Thymus (tissue), 14 donors: ENCODE results near the gene NBEAL1. TPM values are rescaled to one million over a fixed set of nuclear protein-coding genes. Genes with fewer than 3 reads are reported as not detected.
"Not testable (repeated sequence)": the region's sequence is repeated elsewhere in the genome, so short reads cannot be mapped to it uniquely, and the experiment has no call there.

ENCODE experiments used
- DNase-seq, 9 donors: peaks; one replicate each; pipeline ENCODE4 v3.0.0-alpha.2; 2013; ENCODE audit warnings: low spot score in 9 of 9, low read depth in 6 of 9, missing footprints in 1 of 9
- H3K27ac ChIP-seq, 2 donors: one replicate each; pipeline ENCODE4 v1.5.1; 2013; ENCODE audit warnings: control low read depth in 1 of 2, low read depth in 1 of 2, low read length in 1 of 2, mild to moderate bottlenecking in 1 of 2, moderate library complexity in 1 of 2
- H3K27me3 ChIP-seq, 2 donors: one replicate each; pipeline ENCODE4 v1.5.1; 2013; ENCODE audit warnings: low read length in 1 of 2; ENCODE audit not compliant: control insufficient read depth in 2 of 2, insufficient read depth in 1 of 2
- H3K36me3 ChIP-seq, 2 donors: one replicate each; pipeline ENCODE4 v1.5.1; 2013; ENCODE audit warnings: low read length in 1 of 2, mild to moderate bottlenecking in 1 of 2, moderate library complexity in 1 of 2; ENCODE audit not compliant: control insufficient read depth in 2 of 2, insufficient read depth in 2 of 2
- H3K4me1 ChIP-seq, 2 donors: one replicate each; pipeline ENCODE4 v1.5.1; 2013; ENCODE audit warnings: low read length in 2 of 2; ENCODE audit not compliant: control insufficient read depth in 2 of 2, insufficient read depth in 2 of 2
- H3K4me3 ChIP-seq, 2 donors: one replicate each; pipeline ENCODE4 v1.5.1; 2013; ENCODE audit warnings: low read length in 2 of 2, control low read depth in 1 of 2, mild to moderate bottlenecking in 1 of 2
- H3K9me3 ChIP-seq, 2 donors: one replicate each; pipeline ENCODE4 v1.5.1; 2013; ENCODE audit warnings: low read length in 1 of 2, mild to moderate bottlenecking in 1 of 2; ENCODE audit not compliant: control insufficient read depth in 2 of 2, insufficient read depth in 1 of 2
- WGBS: extraction: QIAGEN DNeasy Blood & Tissue Kit; methylation state at CpG from one replicate; pipeline ENCODE4 v1.1.7; 2013; 5-methylcytosine and 5-hydroxymethylcytosine counted together
- long read RNA-seq, 10 donors: transcript quantifications; one replicate each; lab custom pipeline, GENCODE V29; 2026
- polyA plus RNA-seq: library from polyadenylated mRNA; stranded (reverse); fragments of 200-250 nt; gene quantifications from one replicate; pipeline ENCODE4 v1.2.3, GENCODE V29; 2013
- total RNA-seq: library from RNA; stranded (reverse); fragments of 120-200 nt; gene quantifications from one replicate; pipeline ENCODE4 v1.2.4, GENCODE V29; 2013
- donor health status: healthy.

NBEAL1 gene
- total RNA-seq (6.2 TPM), polyA plus RNA-seq (4.4 TPM)
- long read RNA-seq, donor 1 = 0 reads
- long read RNA-seq, donor 2 = 0 reads
- long read RNA-seq, donor 3 = 0 reads
- long read RNA-seq, donor 4 = 0 reads
- long read RNA-seq, donor 5 = 0 reads
- long read RNA-seq, donor 6 = 0 reads
- long read RNA-seq, donor 7 = 0 reads
- long read RNA-seq, donor 8 = 0 reads
- long read RNA-seq, donor 9 = 0 reads
- long read RNA-seq, donor 10 = 0 reads

GRCh38 chr2:203014456-203015199 is at the start of gene NBEAL1:
TSS of gene NBEAL1 (plus strand) at chr2:203014875. CDS start at chr2:203016385, 1,510 bp downstream.
- WGBS = under 1% methylated on average over 59 of the region's 59 CpGs
- peak; percentile 80 to 95 (median 91) for DNase-seq
- Histone ChIP-seq H3K4me3 (peak within 1 kb of the TSS; percentile 70 to 73), H3K9me3 (no peaks in the 10 kb centered on the region), H3K36me3 (no peaks in the 10 kb centered on the region), H3K4me1 (peaks cover 3 to 12% of the 10 kb centered on the region in 2 donors), H3K27ac (peak within 1 kb of the TSS; percentile 75 to 85), H3K27me3 (no peaks in the 10 kb centered on the region)

DNA sequence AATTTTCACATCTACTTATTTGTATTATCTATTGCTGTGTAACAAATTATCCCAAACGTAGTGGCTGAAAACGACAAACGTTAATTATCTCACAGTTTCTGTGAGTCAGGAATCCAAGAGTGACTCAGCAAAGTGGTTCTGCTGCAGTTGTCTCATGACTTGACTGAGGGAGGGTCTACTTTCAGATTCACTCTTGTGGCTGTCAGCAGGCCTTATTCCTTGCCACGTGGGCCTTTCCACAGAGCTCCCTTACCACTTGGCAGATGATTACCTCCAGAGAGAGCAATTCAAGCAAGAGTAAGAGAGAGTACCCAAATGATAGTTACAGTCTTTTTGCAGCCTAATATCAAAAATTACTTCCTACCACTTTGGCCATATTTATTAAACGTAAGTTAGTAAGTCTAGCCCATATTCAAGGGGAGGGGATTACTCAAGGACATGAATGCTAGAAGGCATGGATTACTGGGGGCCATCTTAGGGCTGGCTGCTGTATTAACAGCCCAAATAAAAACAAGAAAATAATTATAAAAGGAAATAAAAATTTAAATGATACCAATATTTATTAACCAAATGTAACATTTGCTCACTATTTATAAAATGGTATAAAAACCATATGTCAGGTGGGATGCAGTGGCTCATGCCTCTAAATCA is 48.7 kb upstream of the NBEAL1 start:
- DNase-seq = peak in 5 of 9 donors; percentile 0 to 35 (median 11)
- H3K4me3 ChIP-seq = no peak overlapping the region
- no peaks in the 10 kb centered on the region for H3K4me1 ChIP-seq
- H3K36me3 ChIP-seq = peaks cover 3 to 6% of the 10 kb centered on the region in 2 donors
- 44% methylated on average over 5 of the region's 5 CpGs for WGBS
- H3K9me3 ChIP-seq = no peaks in the 10 kb centered on the region
- H3K27ac ChIP-seq = no peak overlapping the region
- no peaks in the 10 kb centered on the region for H3K27me3 ChIP-seq

- H3K36me3 ChIP-seq, H3K27ac ChIP-seq, H3K4me1 ChIP-seq, H3K27me3 ChIP-seq, H3K9me3 ChIP-seq, H3K4me3 ChIP-seq, DNase-seq: not testable (repeated sequence)
- 50% methylated on average over 2 of the region's 2 CpGs for WGBS
Observed at GRCh38 chr2:202969404-202969803, 45.3 kb upstream of the NBEAL1 start.

DNA sequence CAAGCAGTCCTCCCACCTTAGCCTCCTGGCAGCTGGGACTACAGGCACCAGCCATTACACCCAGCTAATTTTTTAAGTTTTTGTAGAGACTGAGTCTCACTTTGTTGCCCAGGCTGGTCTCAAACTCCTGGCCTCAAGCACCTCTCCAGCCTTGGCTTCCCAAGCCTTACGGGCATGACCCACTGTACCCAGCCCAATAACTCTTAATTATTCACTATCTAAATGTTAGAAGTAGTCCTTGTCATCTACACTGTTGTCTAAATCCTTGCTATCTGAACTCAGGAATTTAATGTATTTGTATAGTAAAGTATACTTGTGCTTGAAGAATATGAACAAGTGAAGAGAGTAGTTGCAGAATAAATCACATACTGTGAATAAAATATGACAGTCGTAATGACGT is 37.9 kb upstream of the NBEAL1 start:
- H3K27ac ChIP-seq = no peak overlapping the region
- no peaks in the 10 kb centered on the region for H3K4me1 ChIP-seq
- WGBS = 98% methylated on average over 3 of the region's 3 CpGs
- no peak overlapping the region for H3K4me3 ChIP-seq
- no peaks in the 10 kb centered on the region for H3K27me3 ChIP-seq
- H3K9me3 ChIP-seq = no peaks in the 10 kb centered on the region
- H3K36me3 ChIP-seq = peaks cover 0 to 3% of the 10 kb centered on the region in 2 donors
- DNase-seq = no peak

- H3K27ac ChIP-seq = no peak overlapping the region
- 97% methylated on average over 3 of the region's 3 CpGs for WGBS
- no peaks in the 10 kb centered on the region for H3K4me1 ChIP-seq
- no peak for DNase-seq
- peaks cover 0 to 9% of the 10 kb centered on the region in 2 donors for H3K36me3 ChIP-seq
- H3K9me3 ChIP-seq = no peaks in the 10 kb centered on the region
- no peak overlapping the region for H3K4me3 ChIP-seq
- no peaks in the 10 kb centered on the region for H3K27me3 ChIP-seq
Observed at GRCh38 chr2:202982779-202983491, 31.7 kb upstream of the NBEAL1 start.

GRCh38 chr2:202989749-202990148 is 24.9 kb upstream of the NBEAL1 start:
- DNase-seq = no peak
- Histone ChIP-seq H3K36me3 (no peaks in the 10 kb centered on the region), H3K27ac (no peak overlapping the region), H3K27me3 (no peaks in the 10 kb centered on the region), H3K4me3 (no peak overlapping the region), H3K9me3 (peaks cover 0 to 3% of the 10 kb centered on the region in 2 donors), H3K4me1 (no peaks in the 10 kb centered on the region)
- WGBS = 96% methylated on average over 1 of the region's 1 CpG

GRCh38 chr2:202990501-202990900 is 24.2 kb upstream of the NBEAL1 start:
- Histone ChIP-seq H3K36me3 (no peaks in the 10 kb centered on the region), H3K9me3 (peaks cover 0 to 3% of the 10 kb centered on the region in 2 donors), H3K4me3 (no peak overlapping the region), H3K27ac (no peak overlapping the region), H3K4me1 (no peaks in the 10 kb centered on the region), H3K27me3 (no peaks in the 10 kb centered on the region)
- DNase-seq = no peak
- 99% methylated on average over 3 of the region's 3 CpGs for WGBS

GRCh38 chr2:202997113-202997512 is 17.6 kb upstream of the NBEAL1 start:
- H3K27me3 ChIP-seq, H3K36me3 ChIP-seq, H3K4me3 ChIP-seq, H3K9me3 ChIP-seq, DNase-seq, H3K27ac ChIP-seq, H3K4me1 ChIP-seq: not testable (repeated sequence)
- WGBS = 45% methylated on average over 3 of the region's 3 CpGs
